Esophagus muscularis mucosa (tissue), 3 donors: ENCODE measurements around the gene MCOLN2.

Experiments
- EP300 ChIP-seq: sonication (generic); formaldehyde crosslinking; IDR thresholded peaks from one replicate; pipeline ENCODE4 v1.6.1; 2017; ENCODE audit warnings: antibody characterized with exemption
- TF ChIP-seq, protein P1 (sequence below), 3 experiments: fragments of 200-600 bp in 2 of 3; fragments of 450-650 bp in 1 of 3; sonication (generic) in 2 of 3; IDR thresholded peaks; one replicate each; pipeline ENCODE4 v1.5.1; 2017 to 2019; ENCODE audit warnings: antibody characterized with exemption in 3 of 3, mild to moderate bottlenecking in 2 of 3, moderate library complexity in 1 of 3

DNA sequence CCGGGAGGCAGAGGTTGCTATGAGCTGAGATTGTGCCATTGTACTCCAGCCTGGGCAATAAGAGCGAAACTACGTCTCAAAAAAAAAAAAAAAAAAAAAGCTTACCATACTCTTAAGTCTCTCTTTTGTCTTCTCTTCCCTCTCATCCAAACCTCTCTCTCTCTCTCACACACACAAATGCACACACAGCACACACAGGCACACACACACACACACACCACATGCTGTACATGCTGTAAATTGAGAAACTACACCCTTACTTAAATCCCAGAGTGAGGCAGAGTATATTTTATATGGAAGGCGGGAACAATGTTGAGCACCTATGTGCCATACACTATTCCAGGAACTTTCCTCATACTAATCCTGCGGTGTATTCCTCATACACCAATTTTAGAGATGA lies 44.9 kb upstream of the MCOLN2 start:
- TF ChIP-seq, protein P1, sequence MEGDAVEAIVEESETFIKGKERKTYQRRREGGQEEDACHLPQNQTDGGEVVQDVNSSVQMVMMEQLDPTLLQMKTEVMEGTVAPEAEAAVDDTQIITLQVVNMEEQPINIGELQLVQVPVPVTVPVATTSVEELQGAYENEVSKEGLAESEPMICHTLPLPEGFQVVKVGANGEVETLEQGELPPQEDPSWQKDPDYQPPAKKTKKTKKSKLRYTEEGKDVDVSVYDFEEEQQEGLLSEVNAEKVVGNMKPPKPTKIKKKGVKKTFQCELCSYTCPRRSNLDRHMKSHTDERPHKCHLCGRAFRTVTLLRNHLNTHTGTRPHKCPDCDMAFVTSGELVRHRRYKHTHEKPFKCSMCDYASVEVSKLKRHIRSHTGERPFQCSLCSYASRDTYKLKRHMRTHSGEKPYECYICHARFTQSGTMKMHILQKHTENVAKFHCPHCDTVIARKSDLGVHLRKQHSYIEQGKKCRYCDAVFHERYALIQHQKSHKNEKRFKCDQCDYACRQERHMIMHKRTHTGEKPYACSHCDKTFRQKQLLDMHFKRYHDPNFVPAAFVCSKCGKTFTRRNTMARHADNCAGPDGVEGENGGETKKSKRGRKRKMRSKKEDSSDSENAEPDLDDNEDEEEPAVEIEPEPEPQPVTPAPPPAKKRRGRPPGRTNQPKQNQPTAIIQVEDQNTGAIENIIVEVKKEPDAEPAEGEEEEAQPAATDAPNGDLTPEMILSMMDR (IDR thresholded peaks at IDR 0.05): no peak
- TF ChIP-seq EP300: no peak
